ENCODE data around the gene STOX2.

STOX2 gene

DNA sequence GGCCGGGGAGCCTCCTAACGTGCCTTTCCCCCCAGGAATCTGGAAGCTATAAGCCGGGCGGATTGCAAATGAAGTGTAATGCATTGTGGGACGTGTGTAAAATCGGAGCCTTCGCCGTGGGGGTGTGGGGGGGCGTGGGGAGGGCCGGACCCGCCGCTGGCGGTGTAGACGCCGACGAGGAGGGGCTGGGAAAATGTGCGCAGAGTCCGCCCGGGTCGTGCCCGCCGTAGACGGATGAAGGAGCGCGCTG is 1.3 kb downstream of the STOX2 start:
- TF ChIP-seq, protein P1, sequence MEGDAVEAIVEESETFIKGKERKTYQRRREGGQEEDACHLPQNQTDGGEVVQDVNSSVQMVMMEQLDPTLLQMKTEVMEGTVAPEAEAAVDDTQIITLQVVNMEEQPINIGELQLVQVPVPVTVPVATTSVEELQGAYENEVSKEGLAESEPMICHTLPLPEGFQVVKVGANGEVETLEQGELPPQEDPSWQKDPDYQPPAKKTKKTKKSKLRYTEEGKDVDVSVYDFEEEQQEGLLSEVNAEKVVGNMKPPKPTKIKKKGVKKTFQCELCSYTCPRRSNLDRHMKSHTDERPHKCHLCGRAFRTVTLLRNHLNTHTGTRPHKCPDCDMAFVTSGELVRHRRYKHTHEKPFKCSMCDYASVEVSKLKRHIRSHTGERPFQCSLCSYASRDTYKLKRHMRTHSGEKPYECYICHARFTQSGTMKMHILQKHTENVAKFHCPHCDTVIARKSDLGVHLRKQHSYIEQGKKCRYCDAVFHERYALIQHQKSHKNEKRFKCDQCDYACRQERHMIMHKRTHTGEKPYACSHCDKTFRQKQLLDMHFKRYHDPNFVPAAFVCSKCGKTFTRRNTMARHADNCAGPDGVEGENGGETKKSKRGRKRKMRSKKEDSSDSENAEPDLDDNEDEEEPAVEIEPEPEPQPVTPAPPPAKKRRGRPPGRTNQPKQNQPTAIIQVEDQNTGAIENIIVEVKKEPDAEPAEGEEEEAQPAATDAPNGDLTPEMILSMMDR (IDR thresholded peaks at IDR 0.05; ENCODE audit: insufficient read depth, low read depth, low read length, missing control alignments): no peak
- no peak overlapping the region for H3K4me3 ChIP-seq (ENCODE audit: low read depth, low read length)
- no peak for DNase-seq (ENCODE audit: low read depth)

DNA sequence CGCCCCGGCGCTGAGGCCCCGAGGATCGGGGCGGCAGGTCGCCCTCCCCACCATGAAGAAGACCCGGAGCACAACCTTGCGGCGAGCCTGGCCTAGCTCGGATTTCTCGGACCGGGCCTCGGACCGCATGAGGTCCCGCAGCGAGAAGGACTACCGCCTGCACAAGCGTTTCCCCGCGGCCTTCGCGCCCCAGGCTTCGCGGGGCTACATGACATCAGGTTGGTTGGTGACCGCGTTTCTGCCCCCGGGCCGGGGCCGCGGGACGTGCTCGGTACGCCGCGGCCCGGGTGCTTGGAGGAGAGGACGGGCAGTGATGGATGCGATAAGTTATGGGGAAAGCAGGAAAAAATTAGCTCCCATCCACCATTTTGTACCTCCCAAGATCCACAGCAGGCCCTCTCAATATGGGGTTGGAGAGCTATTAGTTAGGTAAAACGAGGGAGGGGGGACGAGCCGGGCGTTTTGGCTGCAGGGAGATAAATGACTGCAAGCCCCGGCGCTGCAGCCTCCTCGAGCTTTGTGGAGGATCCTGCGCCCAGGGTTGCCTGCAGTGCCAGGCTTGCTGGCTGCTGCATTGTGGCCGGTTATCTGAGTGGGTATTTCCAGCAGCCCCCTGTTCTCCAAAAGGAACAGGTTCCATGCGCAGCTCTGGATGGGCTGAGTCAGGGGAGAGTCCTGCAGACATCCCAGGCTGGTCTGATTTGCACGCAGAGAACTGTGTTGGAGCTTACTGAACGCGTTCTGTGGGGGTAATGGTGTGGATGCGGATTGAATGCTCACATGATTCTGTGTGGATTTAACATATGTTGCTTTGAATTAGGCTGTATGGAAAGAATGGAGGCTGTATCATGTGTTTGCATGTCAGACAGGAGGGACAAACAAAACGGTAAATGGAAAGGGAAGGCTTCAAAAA is 1.9 kb downstream of the STOX2 start:
- no peak overlapping the region for H3K4me3 ChIP-seq (ENCODE audit: low read depth, low read length)
- TF ChIP-seq, protein P1 (IDR thresholded peaks at IDR 0.05; ENCODE audit: insufficient read depth, low read depth, low read length, missing control alignments): no peak
- no peak for DNase-seq (ENCODE audit: low read depth)

DNA sequence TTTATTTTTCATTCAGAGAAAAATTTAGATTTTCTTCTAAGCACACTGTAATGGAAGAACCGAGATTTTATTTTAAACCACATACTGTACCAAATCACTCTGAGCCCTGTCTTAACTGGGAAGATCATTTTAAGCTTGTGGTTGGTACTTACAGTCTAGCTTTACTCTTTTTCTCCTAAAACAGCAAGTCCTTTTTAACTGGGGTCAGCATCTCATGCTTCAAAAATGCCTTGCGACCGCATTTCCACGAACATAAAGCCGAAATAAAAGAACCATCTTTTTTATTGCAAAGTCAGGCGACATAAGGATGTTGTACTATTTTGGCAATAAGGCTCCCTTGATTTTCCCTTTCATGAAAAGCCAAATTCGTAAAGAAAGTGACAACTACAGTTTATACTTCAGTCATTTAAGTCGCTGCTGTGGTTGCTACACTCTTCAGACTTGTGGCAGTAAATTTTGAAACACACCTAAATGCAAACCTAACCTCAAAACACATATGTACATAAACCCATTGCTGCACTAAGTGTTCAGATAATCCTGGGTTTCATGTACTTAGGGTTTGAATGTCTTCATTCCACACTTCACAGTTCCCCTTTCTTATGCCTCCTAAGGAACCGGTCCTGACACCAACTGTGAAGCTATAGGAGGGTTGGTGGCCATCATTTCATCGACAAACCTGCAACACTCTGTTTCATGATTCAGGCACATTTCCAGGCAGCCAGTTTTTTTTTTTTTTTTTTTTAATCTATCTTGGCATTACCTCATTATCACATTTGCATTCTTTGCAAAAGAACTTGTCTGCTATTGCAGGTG is 3.0 kb downstream of the STOX2 start:
- H3K4me3 ChIP-seq (ENCODE audit: low read depth, low read length): no peak overlapping the region
- no peak for DNase-seq (ENCODE audit: low read depth)
- TF ChIP-seq, protein P1 (IDR thresholded peaks at IDR 0.05; ENCODE audit: insufficient read depth, low read depth, low read length, missing control alignments): no peak

DNA sequence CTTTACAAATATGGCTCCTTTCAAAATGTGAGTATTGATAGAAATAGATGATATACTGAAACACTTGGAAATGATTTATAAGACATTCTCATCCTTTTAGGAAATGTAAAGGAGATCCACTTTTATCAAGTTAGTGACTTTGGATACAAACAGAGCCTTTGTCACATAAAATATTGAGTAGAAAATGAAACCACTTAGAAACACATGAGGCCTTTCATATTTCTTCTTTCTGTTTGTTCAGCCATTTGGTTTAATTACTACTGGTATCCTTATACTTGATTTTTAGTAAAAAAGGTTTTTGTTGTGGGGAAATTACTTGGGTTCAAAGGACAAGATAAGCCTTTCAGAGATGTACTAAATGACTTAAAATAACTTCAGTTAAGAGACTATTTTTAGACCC is 4.1 kb downstream of the STOX2 start:
- no peak overlapping the region for H3K4me3 ChIP-seq (ENCODE audit: low read depth, low read length)
- TF ChIP-seq, protein P1 (IDR thresholded peaks at IDR 0.05; ENCODE audit: insufficient read depth, low read depth, low read length, missing control alignments): no peak
- no peak for DNase-seq (ENCODE audit: low read depth)

DNA sequence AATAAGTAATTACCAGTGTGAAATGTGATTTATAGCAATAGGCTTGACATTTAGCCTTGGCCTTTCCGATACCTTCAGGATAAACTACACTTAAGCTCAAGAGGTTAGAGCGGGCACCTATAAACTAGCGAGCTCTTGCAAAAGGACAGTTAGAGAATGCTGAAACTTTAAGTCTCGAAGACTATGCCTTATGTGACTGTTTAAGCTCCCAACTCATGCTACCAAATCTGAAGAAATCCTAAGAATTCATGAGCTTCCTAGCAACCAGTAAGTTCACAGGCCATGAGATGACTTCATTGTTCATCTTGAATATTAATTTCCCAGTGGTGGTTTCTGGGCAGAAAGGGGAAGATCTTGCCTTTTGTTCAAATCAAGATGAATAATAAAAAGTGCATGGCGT is 4.7 kb downstream of the STOX2 start:
- H3K4me3 ChIP-seq (ENCODE audit: low read depth, low read length): no peak overlapping the region
- DNase-seq (ENCODE audit: low read depth): no peak
- TF ChIP-seq, protein P1 (IDR thresholded peaks at IDR 0.05; ENCODE audit: insufficient read depth, low read depth, low read length, missing control alignments): no peak

DNA sequence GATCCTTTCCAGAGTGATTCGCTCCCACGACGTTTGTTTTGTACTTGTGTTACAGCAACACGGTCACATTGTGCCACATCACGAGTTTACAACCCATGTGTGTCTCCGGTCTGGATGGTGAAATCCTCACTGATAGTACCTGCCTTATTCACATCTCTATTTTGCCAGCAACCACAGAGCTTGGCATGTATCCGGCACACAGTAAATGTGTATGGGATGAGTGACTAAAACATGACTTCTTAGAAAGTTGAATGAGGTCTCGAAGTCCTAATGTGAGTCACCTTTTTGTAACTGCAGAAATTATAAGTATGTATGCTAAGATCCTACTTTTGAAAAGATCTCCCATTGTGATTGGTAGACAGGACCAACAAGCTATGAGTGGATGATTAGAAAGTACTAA is 7.5 kb downstream of the STOX2 start:
- DNase-seq (ENCODE audit: low read depth): no peak
- no peak overlapping the region for H3K4me3 ChIP-seq (ENCODE audit: low read depth, low read length)
- TF ChIP-seq, protein P1 (IDR thresholded peaks at IDR 0.05; ENCODE audit: insufficient read depth, low read depth, low read length, missing control alignments): no peak
